HEK293 (cell line): Measurements from ENCODE around the gene TRA2B.
A peak's percentile ranks its signal among the peaks of the same experiment; 100 is the strongest.

Experiments
- CTCF ChIP-seq: fragments of 450-650 bp; formaldehyde crosslinking; IDR thresholded peaks from 2 replicates; pipeline ENCODE4 v1.5.1; 2016; ENCODE audit warnings: missing biosample characterization, missing genetic modification characterization
- FEZF1 ChIP-seq: fragments of 450-650 bp; formaldehyde crosslinking; IDR thresholded peaks from 2 replicates; pipeline ENCODE4 v1.5.1; 2016; ENCODE audit warnings: missing biosample characterization, missing genetic modification characterization
- GFI1B ChIP-seq: fragments of 450-650 bp; formaldehyde crosslinking; IDR thresholded peaks from 2 replicates; pipeline ENCODE4 v1.5.1; 2016; ENCODE audit warnings: missing biosample characterization, missing genetic modification characterization
- KLF9 ChIP-seq: fragments of 450-650 bp; formaldehyde crosslinking; IDR thresholded peaks from 2 replicates; pipeline ENCODE4 v1.5.1; 2016; ENCODE audit warnings: missing biosample characterization, missing genetic modification characterization, low read depth
- ZBTB6 ChIP-seq: fragments of 450-650 bp; formaldehyde crosslinking; IDR thresholded peaks from 2 replicates; pipeline ENCODE4 v1.5.1; 2017; ENCODE audit warnings: missing biosample characterization, missing genetic modification characterization
- ZNF10 ChIP-seq: fragments of 450-650 bp; formaldehyde crosslinking; IDR thresholded peaks from 2 replicates; pipeline ENCODE4 v1.5.1; 2017; ENCODE audit warnings: missing biosample characterization, missing genetic modification characterization
- ZNF501 ChIP-seq: fragments of 450-650 bp; formaldehyde crosslinking; IDR thresholded peaks from 2 replicates; pipeline ENCODE4 v1.5.1; 2016; ENCODE audit warnings: missing biosample characterization, missing genetic modification characterization
- TF ChIP-seq, protein P1 (sequence below): fragments of 450-650 bp; formaldehyde crosslinking; IDR thresholded peaks from 2 replicates; pipeline ENCODE4 v1.5.1; 2016; ENCODE audit warnings: missing biosample characterization, missing genetic modification characterization
- TF ChIP-seq, protein P2 (sequence below): IDR thresholded peaks from 2 replicates; pipeline ENCODE4 v1.6.1; 2011; ENCODE audit warnings: mild to moderate bottlenecking, low read depth, low read length, borderline replicate concordance
- TF ChIP-seq, protein P3 (sequence below): fragments of 450-650 bp; formaldehyde crosslinking; IDR thresholded peaks from 2 replicates; pipeline ENCODE4 v1.5.1; 2016; ENCODE audit warnings: missing biosample characterization, missing genetic modification characterization, borderline replicate concordance

DNA sequence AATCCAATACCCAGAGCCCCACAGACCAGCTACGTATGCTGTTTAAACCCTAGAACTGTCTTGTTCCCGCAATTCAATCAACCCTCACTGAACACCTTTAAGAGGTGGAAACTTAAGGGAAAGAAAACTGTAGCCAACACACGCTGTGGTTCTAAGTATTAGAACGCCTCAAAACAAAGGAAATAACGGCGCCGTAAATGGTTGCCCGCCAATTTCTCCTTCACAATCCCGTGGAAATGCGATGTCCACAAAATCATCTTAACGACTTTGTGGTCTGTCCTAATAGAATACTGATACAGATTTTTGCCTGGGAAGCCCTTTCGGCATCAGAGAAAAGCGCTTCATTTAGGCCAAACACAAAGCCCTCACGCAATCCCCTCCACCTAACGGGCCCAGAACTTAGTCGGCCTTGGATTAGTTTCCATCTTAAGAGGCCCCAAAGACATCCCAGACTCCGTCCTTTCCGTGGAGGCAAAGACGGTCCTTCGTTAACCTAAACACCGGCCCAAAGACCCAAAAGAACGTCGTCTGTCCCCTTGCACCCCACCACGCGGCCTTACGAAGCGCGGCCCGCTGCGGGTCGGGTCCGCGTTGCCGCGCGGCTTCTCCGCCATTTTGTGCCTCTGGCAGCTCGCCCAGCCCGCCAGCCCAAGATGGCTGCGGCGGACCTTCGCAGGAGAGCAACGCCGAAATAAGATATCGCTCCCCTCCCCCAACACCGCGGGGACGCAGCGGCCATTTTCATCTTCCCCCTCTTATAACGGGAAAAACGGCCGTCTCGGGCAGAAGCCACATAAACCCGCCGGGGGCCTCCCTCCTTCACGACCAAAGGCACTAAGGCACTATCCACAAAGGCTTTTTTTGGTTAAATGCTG lies 763 bp downstream of the TRA2B start:
- no peak for TF ChIP-seq ZNF501 (tag by site-specific recombination)
- TF ChIP-seq GFI1B = no peak
- no peak for TF ChIP-seq KLF9
- TF ChIP-seq ZBTB6 (tag by site-specific recombination) = no peak
- TF ChIP-seq, protein P1, sequence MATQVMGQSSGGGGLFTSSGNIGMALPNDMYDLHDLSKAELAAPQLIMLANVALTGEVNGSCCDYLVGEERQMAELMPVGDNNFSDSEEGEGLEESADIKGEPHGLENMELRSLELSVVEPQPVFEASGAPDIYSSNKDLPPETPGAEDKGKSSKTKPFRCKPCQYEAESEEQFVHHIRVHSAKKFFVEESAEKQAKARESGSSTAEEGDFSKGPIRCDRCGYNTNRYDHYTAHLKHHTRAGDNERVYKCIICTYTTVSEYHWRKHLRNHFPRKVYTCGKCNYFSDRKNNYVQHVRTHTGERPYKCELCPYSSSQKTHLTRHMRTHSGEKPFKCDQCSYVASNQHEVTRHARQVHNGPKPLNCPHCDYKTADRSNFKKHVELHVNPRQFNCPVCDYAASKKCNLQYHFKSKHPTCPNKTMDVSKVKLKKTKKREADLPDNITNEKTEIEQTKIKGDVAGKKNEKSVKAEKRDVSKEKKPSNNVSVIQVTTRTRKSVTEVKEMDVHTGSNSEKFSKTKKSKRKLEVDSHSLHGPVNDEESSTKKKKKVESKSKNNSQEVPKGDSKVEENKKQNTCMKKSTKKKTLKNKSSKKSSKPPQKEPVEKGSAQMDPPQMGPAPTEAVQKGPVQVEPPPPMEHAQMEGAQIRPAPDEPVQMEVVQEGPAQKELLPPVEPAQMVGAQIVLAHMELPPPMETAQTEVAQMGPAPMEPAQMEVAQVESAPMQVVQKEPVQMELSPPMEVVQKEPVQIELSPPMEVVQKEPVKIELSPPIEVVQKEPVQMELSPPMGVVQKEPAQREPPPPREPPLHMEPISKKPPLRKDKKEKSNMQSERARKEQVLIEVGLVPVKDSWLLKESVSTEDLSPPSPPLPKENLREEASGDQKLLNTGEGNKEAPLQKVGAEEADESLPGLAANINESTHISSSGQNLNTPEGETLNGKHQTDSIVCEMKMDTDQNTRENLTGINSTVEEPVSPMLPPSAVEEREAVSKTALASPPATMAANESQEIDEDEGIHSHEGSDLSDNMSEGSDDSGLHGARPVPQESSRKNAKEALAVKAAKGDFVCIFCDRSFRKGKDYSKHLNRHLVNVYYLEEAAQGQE = no peak
- no peak for TF ChIP-seq ZNF10 (tag by site-specific recombination)
- TF ChIP-seq FEZF1 (tag by site-specific recombination) = peak; percentile 22; the same call in 1 of the 2 replicates
- TF ChIP-seq, protein P2, sequence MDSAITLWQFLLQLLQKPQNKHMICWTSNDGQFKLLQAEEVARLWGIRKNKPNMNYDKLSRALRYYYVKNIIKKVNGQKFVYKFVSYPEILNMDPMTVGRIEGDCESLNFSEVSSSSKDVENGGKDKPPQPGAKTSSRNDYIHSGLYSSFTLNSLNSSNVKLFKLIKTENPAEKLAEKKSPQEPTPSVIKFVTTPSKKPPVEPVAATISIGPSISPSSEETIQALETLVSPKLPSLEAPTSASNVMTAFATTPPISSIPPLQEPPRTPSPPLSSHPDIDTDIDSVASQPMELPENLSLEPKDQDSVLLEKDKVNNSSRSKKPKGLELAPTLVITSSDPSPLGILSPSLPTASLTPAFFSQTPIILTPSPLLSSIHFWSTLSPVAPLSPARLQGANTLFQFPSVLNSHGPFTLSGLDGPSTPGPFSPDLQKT = no peak
- TF ChIP-seq, protein P3, sequence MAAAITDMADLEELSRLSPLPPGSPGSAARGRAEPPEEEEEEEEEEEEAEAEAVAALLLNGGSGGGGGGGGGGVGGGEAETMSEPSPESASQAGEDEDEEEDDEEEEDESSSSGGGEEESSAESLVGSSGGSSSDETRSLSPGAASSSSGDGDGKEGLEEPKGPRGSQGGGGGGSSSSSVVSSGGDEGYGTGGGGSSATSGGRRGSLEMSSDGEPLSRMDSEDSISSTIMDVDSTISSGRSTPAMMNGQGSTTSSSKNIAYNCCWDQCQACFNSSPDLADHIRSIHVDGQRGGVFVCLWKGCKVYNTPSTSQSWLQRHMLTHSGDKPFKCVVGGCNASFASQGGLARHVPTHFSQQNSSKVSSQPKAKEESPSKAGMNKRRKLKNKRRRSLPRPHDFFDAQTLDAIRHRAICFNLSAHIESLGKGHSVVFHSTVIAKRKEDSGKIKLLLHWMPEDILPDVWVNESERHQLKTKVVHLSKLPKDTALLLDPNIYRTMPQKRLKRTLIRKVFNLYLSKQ (tag by site-specific recombination) = no peak
- no peak for TF ChIP-seq CTCF (tag by site-specific recombination)
